ENCODE results near the gene ABI1.

Gene ABI1

GRCh38 chr10:26727005-26727404 is 133.8 kb downstream of the ABI1 start:
- no peak for TF ChIP-seq CTCF (IDR thresholded peaks at IDR 0.05; ENCODE audit: insufficient read depth, low read length)
- no peak for TF ChIP-seq GABPA (IDR thresholded peaks at IDR 0.05; ENCODE audit: low read depth)
- no peak for TF ChIP-seq POLR2AphosphoS5 (IDR thresholded peaks at IDR 0.05; ENCODE audit: low read depth)
- no peak for TF ChIP-seq REST (IDR thresholded peaks at IDR 0.05; ENCODE audit: insufficient replicate concordance, low read depth)
- no peak for TF ChIP-seq SPI1 (IDR thresholded peaks at IDR 0.05; ENCODE audit: borderline replicate concordance, low read depth)
- no peak for DNase-seq (ENCODE audit: low read depth in 1 of 2, low spot score in 1 of 2)
- H3K27ac ChIP-seq (replicated peaks): no peak overlapping the region
- H3K27me3 ChIP-seq (ENCODE audit: insufficient read depth, poor library complexity, severe bottlenecking): no peaks in the 10 kb centered on the region
- no peak overlapping the region for H3K4me3 ChIP-seq (replicated peaks; ENCODE audit: insufficient read depth, low read length)

GRCh38 chr10:26725837-26726727 is 134.7 kb downstream of the ABI1 start:
- Histone ChIP-seq H3K4me3 (replicated peaks; ENCODE audit: insufficient read depth, low read length) (no peak overlapping the region), H3K27ac (replicated peaks) (no peak overlapping the region), H3K27me3 (ENCODE audit: insufficient read depth, poor library complexity, severe bottlenecking) (no peaks in the 10 kb centered on the region)
- no peak for TF ChIP-seq POLR2AphosphoS5 (IDR thresholded peaks at IDR 0.05; ENCODE audit: low read depth)
- peak; percentile 35 for TF ChIP-seq CTCF (IDR thresholded peaks at IDR 0.05; ENCODE audit: insufficient read depth, low read length)
- peak in 1 of 2 experiments; percentile 31 for DNase-seq (ENCODE audit: low read depth in 1 of 2, low spot score in 1 of 2)

GRCh38 chr10:26723016-26723415 is 137.7 kb downstream of the ABI1 start:
- Histone ChIP-seq H3K27me3 (ENCODE audit: insufficient read depth, poor library complexity, severe bottlenecking) (no peaks in the 10 kb centered on the region), H3K27ac (replicated peaks) (no peak overlapping the region), H3K4me3 (replicated peaks; ENCODE audit: insufficient read depth, low read length) (no peak overlapping the region)
- TF ChIP-seq REST (IDR thresholded peaks at IDR 0.05; ENCODE audit: insufficient replicate concordance, low read depth) (no peak), SPI1 (IDR thresholded peaks at IDR 0.05; ENCODE audit: borderline replicate concordance, low read depth) (no peak), POLR2AphosphoS5 (IDR thresholded peaks at IDR 0.05; ENCODE audit: low read depth) (no peak), GABPA (IDR thresholded peaks at IDR 0.05; ENCODE audit: low read depth) (no peak), CTCF (IDR thresholded peaks at IDR 0.05; ENCODE audit: insufficient read depth, low read length) (no peak)
- no peak for DNase-seq (ENCODE audit: low read depth in 1 of 2, low spot score in 1 of 2)

Measured in HL-60 (cell line).